ENCODE data around the gene AK1. TPM values are rescaled to one million over a fixed set of nuclear protein-coding genes. Genes with fewer than 3 reads are reported as not detected.

Gene AK1
- total and polyA plus RNA-seq, 2 of the 8 experiments (the other 6 are each of a cell fraction or from before 2014, with no cell fraction given), result 37.9 to 39.2 TPM

GRCh38 chr9:127923046-127923445, 45.6 kb upstream of the AK1 start:
- H2BK120ac ChIP-seq (replicated peaks; ENCODE audit: low read depth, low read length), result no peak overlapping the region
- H2BK5ac ChIP-seq (ENCODE audit: low read depth, low read length), result no peak overlapping the region
- no peak overlapping the region for H2BK20ac ChIP-seq (ENCODE audit: low read length)
- no peaks in the 10 kb centered on the region for H3K79me1 ChIP-seq (ENCODE audit: low read depth, low read length)
- no peak for TF ChIP-seq GABPA (IDR thresholded peaks at IDR 0.05; ENCODE audit: borderline replicate concordance, insufficient read depth, low read length)
- 0 out of 2 replicates have a peak, but pooled peaks have one; percentile 45 for TF ChIP-seq SP1 (IDR thresholded peaks at IDR 0.05; ENCODE audit: low read depth, low read length)
- TF ChIP-seq KDM5A (IDR thresholded peaks at IDR 0.05; ENCODE audit: low read length), result no peak
- no peak for TF ChIP-seq TEAD4 (IDR thresholded peaks at IDR 0.05; ENCODE audit: low read depth, low read length)
- no peak for TF ChIP-seq SAP30 (IDR thresholded peaks at IDR 0.05; ENCODE audit: insufficient read depth, insufficient replicate concordance, low read length)
- ChIA-PET CTCF (ENCODE audit: partially characterized antibody) (interaction anchor here (1.3 to 6.7 kb wide), 9 partner anchors 25 to 195 kb away, joined by 3 to 114 read pairs (median 13); partner anchors contain the start of gene ST6GALNAC6), POLR2A (ENCODE audit: partially characterized antibody) (interaction anchor here (0.6 to 1.5 kb wide), 7 partner anchors 8 to 221 kb away, joined by 3 to 4 read pairs (median 3); no protein-coding TSS in a partner anchor)
- H3K4me2 ChIP-seq (ENCODE audit: insufficient read depth in 1 of 2, low read depth in 2 of 2, low read length in 2 of 2), result no peak overlapping the region
- H2BK15ac ChIP-seq (ENCODE audit: low read length), result no peak overlapping the region
- DNase-seq (ENCODE audit: low read depth in 1 of 2, low spot score in 2 of 2) (no peak), FAIRE-seq (no peak)
- no peak overlapping the region for H4K8ac ChIP-seq (ENCODE audit: extremely low read depth, insufficient read depth, low read length)
- H3K27me3 ChIP-seq (replicated peaks in 1 of 4; ENCODE audit: control insufficient read depth in 3 of 4, extremely low read depth in 1 of 4, insufficient read depth in 3 of 4, low read length in 3 of 4), result peaks cover 0 to 8% (median 2%) of the 10 kb centered on the region in 4 experiments; a peak in 3 of 7 replicates
- H4K5ac ChIP-seq (ENCODE audit: insufficient read length, low read depth, low read length), result no peak overlapping the region
- H3K23me2 ChIP-seq (ENCODE audit: low read depth, low read length), result peaks cover 12% of the 10 kb centered on the region; the same call in 1 of the 2 replicates
- 74% methylated on average over 6 of the region's 6 CpGs; no CpG with 5 or more reads in 1 of the 2 experiments for WGBS, 2 experiments (ENCODE audit: extremely low coverage in 1 of 2, insufficient coverage in 1 of 2, insufficient read length in 1 of 2, insufficient replicate concordance in 2 of 2, low coverage in 1 of 2, low lambda C conversion rate in 2 of 2, missing lambda C conversion rate in 1 of 2)
- H3K27ac ChIP-seq (ENCODE audit: low read depth, low read length), result no peak overlapping the region
- H2AFZ ChIP-seq (ENCODE audit: low read length), result no peak overlapping the region
- no peaks in the 10 kb centered on the region for H3K79me2 ChIP-seq (ENCODE audit: control insufficient read depth in 1 of 2, insufficient read depth in 2 of 2, low read length in 2 of 2)
- H3K4me3 ChIP-seq (ENCODE audit: extremely low read depth in 1 of 4, insufficient read depth in 2 of 4, low read depth in 3 of 4, low read length in 4 of 4), result no peak overlapping the region
- H4K20me1 ChIP-seq (replicated peaks in 1 of 2; ENCODE audit: control insufficient read depth in 1 of 2, insufficient read depth in 2 of 2, low read length in 2 of 2), result peaks cover 0 to 6% of the 10 kb centered on the region in 2 experiments
- no peak overlapping the region for H3K9ac ChIP-seq (replicated peaks in 1 of 4; ENCODE audit: extremely low read depth in 1 of 4, low read depth in 3 of 4, low read length in 3 of 4)
- H3K4ac ChIP-seq (replicated peaks; ENCODE audit: insufficient read length, low read depth, low read length), result no peak overlapping the region
- no peak overlapping the region for H2BK12ac ChIP-seq (ENCODE audit: low read depth, low read length)
- H3K4me1 ChIP-seq (replicated peaks in 1 of 4; ENCODE audit: control insufficient read depth in 3 of 4, insufficient read depth in 4 of 4, low read length in 3 of 4), result peaks cover 0 to 1% (median under 1%) of the 10 kb centered on the region in 4 experiments; a peak in 6 of 7 replicates
- H3K14ac ChIP-seq (ENCODE audit: insufficient read length), result no peak overlapping the region
- H2AK5ac ChIP-seq (ENCODE audit: low read depth, low read length), result no peak overlapping the region
- no peaks in the 10 kb centered on the region for H3K9me3 ChIP-seq (ENCODE audit: insufficient read depth in 2 of 2, low read depth in 1 of 2, low read length in 1 of 2)
- H3K18ac ChIP-seq (ENCODE audit: extremely low read depth, low read length), result no peak overlapping the region
- H4K91ac ChIP-seq (replicated peaks; ENCODE audit: insufficient read length, low read length), result no peak overlapping the region
- H3K23ac ChIP-seq (ENCODE audit: insufficient read length), result no peak overlapping the region
- no peaks in the 10 kb centered on the region for H3K36me3 ChIP-seq (ENCODE audit: control insufficient read depth in 2 of 4, insufficient read depth in 4 of 4, low read length in 3 of 4)
- no peak overlapping the region for H3K56ac ChIP-seq (replicated peaks; ENCODE audit: insufficient read length, low read depth, low read length)

All from H1 (cell line).